Spleen (tissue), 7 donors: Measurements from ENCODE around the gene GCM1.

Experiments used
- CTCF ChIP-seq, 11 experiments: fragments of 200-600 bp in 7 of 11; fragments of 450-650 bp in 4 of 11; sonication (generic) in 4 of 11; IDR thresholded peaks in 8 of 11; conservative IDR thresholded peaks in 3 of 11; 1 replicate in 7 of 11; 2 replicates in 4 of 11; pipeline versions ENCODE4 v1.4.0 to v1.8.0; 2016 to 2021; ENCODE audit warnings: antibody characterized with exemption in 11 of 11, inconsistent platforms in 4 of 11, mild to moderate bottlenecking in 1 of 11
- POLR2A ChIP-seq, 3 donors: fragments of 450-650 bp; IDR thresholded peaks; one replicate each; pipeline ENCODE4 v1.5.1; 2017; ENCODE audit warnings: antibody characterized with exemption in 3 of 3, mild to moderate bottlenecking in 1 of 3
- POLR2AphosphoS5 ChIP-seq, 3 donors: sonication (generic); formaldehyde crosslinking; IDR thresholded peaks; one replicate each; pipeline ENCODE4 v1.5.1; 2017; ENCODE audit warnings: antibody characterized with exemption in 3 of 3
- donor health status: DM: no; HTN: no; CAD: no; lungs with moderate emphysema.
- donor health status: DM: no; HTN: no; CAD: no.
- donor health status: DM: no; HTN: no; CAD: no.

GRCh38 chr6:53113742-53114141 is 34.9 kb downstream of the GCM1 start:
- no peak for TF ChIP-seq CTCF (IDR thresholded peaks at IDR 0.05 in 8 of 11, conservative IDR thresholded peaks at IDR 0.05 in 3 of 11)
- TF ChIP-seq POLR2A (IDR thresholded peaks at IDR 0.05), result no peak
- no peak for TF ChIP-seq POLR2AphosphoS5 (IDR thresholded peaks at IDR 0.05)
